Caco-2 (cell line): Measurements from ENCODE around the gene LRRC42. TPM values are rescaled to one million over a fixed set of nuclear protein-coding genes. Genes with fewer than 3 reads are reported as not detected.

Source experiments
- BruUV-seq: library from RNA; stranded (reverse); fragments of 400-500 nt; replicated peaks from 2 replicates; lab custom pipeline; 2021; lab: Mats Ljungman, UMichigan
- CTCF ChIA-PET: fragments of 300-600 bp; sonication (Branson Sonifier 250); formaldehyde crosslinking; loops from one replicate; lab custom pipeline; 2022; ENCODE audit warnings: antibody characterized with exemption; lab: Charles Lee
- POLR2A ChIA-PET: fragments of 300-600 bp; sonication (Branson Sonifier 250); formaldehyde crosslinking; loops from one replicate; lab custom pipeline; 2022; ENCODE audit warnings: antibody characterized with exemption; lab: Charles Lee
- DNase-seq, 2 experiments: peaks; one replicate each; pipeline versions ENCODE4 v3.0.0 to v3.0.0-alpha.2; 2020 to 2022
- H3K27me3 ChIP-seq: replicated peaks from 2 replicates; pipeline ENCODE4 v1.6.0; 2011; ENCODE audit warnings: low read length; ENCODE audit not compliant: control insufficient read depth, insufficient read depth
- H3K36me3 ChIP-seq: 2 replicates; pipeline ENCODE4 v1.5.1; 2011; ENCODE audit warnings: low read length; ENCODE audit not compliant: control insufficient read depth, insufficient read depth
- H3K4me1 ChIP-seq: fragments of 250-450 bp; sonication (Bioruptor Pico); 2 replicates; pipeline ENCODE4 v1.5.1; 2020; ENCODE audit warnings: mild to moderate bottlenecking
- H3K4me3 ChIP-seq: 2 replicates; pipeline ENCODE4 v1.5.1; 2011; ENCODE audit warnings: low read depth, mild to moderate bottlenecking, control low read depth, low read length
- H3K9me3 ChIP-seq: fragments of 250-450 bp; sonication (Bioruptor Pico); 2 replicates; pipeline ENCODE4 v1.5.1; 2020; ENCODE audit warnings: mild to moderate bottlenecking, moderate library complexity
- H3K27ac Mint-ChIP-seq: one replicate; pipeline ENCODE4 v1.8.0; 2022; ENCODE audit warnings: mixed read lengths; ENCODE audit not compliant: unreplicated experiment
- H3K27me3 Mint-ChIP-seq: one replicate; pipeline ENCODE4 v1.8.0; 2022; ENCODE audit warnings: mixed read lengths; ENCODE audit not compliant: insufficient read depth, unreplicated experiment
- H3K36me3 Mint-ChIP-seq: one replicate; pipeline ENCODE4 v1.8.0; 2022; ENCODE audit warnings: mild to moderate bottlenecking, mixed read lengths; ENCODE audit not compliant: insufficient read depth, unreplicated experiment
- H3K4me1 Mint-ChIP-seq: one replicate; pipeline ENCODE4 v1.8.0; 2022; ENCODE audit warnings: low read depth, mixed read lengths; ENCODE audit not compliant: unreplicated experiment
- H3K4me3 Mint-ChIP-seq: one replicate; pipeline ENCODE4 v1.8.0; 2022; ENCODE audit warnings: mild to moderate bottlenecking, moderate library complexity, mixed read lengths; ENCODE audit not compliant: unreplicated experiment
- H3K9me3 Mint-ChIP-seq: one replicate; pipeline ENCODE4 v1.8.0; 2022; ENCODE audit warnings: mixed read lengths; ENCODE audit not compliant: unreplicated experiment
- intact Hi-C: fragments of 100-400 bp; cut with micrococcal nuclease; formaldehyde crosslinking; loops from one replicate; pipeline ENCODE4 v1.10.0; 2022; ENCODE audit not compliant: unreplicated experiment
- total RNA-seq: library from RNA; stranded (reverse); gene quantifications from 2 replicates; pipeline ENCODE4 v1.2.3, GENCODE V29; 2022
- TF ChIP-seq, protein P1 (sequence below), 2 experiments: fragments of 200-600 bp in 1 of 2; IDR thresholded peaks; 1 replicate in 1 of 2; 2 replicates in 1 of 2; pipeline versions ENCODE4 v1.5.1 to v1.8.0; 2011 to 2022; ENCODE audit warnings: antibody characterized with exemption in 1 of 2, control low read depth in 1 of 2, inconsistent platforms in 1 of 2, low read depth in 1 of 2, low read length in 1 of 2, mild to moderate bottlenecking in 1 of 2, moderate library complexity in 1 of 2; ENCODE audit not compliant: insufficient read depth in 1 of 2, severe bottlenecking in 1 of 2, unreplicated experiment in 1 of 2

LRRC42 gene
- total RNA-seq, 1 experiment from 2014 or later = 38.9 TPM

DNA sequence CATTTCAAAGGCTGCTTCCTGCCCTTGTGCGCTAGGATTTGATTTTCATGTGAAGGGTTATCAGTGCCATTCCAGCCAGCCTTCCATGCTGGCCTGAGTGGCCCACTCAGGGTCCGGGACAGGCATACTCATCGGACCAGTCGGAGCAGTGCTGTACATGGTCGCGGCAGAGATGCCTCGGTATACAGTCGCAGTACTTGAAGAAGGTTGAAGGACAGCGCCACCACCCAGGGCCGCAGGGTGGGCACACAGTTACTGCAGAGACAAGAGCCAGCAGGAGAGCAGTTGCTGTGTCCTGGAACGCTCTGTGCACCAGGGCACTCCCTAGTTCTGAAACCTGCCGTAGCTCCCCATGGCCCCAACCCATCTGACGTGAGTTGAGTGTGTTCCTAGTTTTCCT lies 62.7 kb downstream of the LRRC42 start:
- no peak for DNase-seq
- no peak overlapping the region for H3K27ac Mint-ChIP-seq
- no peaks in the 10 kb centered on the region for H3K27me3 Mint-ChIP-seq
- peaks cover 4% of the 10 kb centered on the region; the same call in 1 of the 2 replicates for H3K4me1 ChIP-seq
- ChIA-PET CTCF (no interaction called here), POLR2A (no interaction called here)
- H3K9me3 ChIP-seq = no peaks in the 10 kb centered on the region
- BruUV-seq = no TSS peak
- H3K36me3 Mint-ChIP-seq = no peaks in the 10 kb centered on the region
- no peaks in the 10 kb centered on the region for H3K9me3 Mint-ChIP-seq
- intact Hi-C loops = no loop called here
- H3K27me3 ChIP-seq = no peaks in the 10 kb centered on the region
- TF ChIP-seq, protein P1, sequence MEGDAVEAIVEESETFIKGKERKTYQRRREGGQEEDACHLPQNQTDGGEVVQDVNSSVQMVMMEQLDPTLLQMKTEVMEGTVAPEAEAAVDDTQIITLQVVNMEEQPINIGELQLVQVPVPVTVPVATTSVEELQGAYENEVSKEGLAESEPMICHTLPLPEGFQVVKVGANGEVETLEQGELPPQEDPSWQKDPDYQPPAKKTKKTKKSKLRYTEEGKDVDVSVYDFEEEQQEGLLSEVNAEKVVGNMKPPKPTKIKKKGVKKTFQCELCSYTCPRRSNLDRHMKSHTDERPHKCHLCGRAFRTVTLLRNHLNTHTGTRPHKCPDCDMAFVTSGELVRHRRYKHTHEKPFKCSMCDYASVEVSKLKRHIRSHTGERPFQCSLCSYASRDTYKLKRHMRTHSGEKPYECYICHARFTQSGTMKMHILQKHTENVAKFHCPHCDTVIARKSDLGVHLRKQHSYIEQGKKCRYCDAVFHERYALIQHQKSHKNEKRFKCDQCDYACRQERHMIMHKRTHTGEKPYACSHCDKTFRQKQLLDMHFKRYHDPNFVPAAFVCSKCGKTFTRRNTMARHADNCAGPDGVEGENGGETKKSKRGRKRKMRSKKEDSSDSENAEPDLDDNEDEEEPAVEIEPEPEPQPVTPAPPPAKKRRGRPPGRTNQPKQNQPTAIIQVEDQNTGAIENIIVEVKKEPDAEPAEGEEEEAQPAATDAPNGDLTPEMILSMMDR (IDR thresholded peaks at IDR 0.05; ENCODE audit: insufficient read depth in 1 of 2, low read depth in 1 of 2, low read length in 1 of 2, severe bottlenecking in 1 of 2, unreplicated experiment in 1 of 2) = no peak
- H3K4me3 ChIP-seq = no peak overlapping the region
- no peaks in the 10 kb centered on the region for H3K36me3 ChIP-seq
- no peak overlapping the region for H3K4me3 Mint-ChIP-seq
- peaks cover 8% of the 10 kb centered on the region for H3K4me1 Mint-ChIP-seq

DNA sequence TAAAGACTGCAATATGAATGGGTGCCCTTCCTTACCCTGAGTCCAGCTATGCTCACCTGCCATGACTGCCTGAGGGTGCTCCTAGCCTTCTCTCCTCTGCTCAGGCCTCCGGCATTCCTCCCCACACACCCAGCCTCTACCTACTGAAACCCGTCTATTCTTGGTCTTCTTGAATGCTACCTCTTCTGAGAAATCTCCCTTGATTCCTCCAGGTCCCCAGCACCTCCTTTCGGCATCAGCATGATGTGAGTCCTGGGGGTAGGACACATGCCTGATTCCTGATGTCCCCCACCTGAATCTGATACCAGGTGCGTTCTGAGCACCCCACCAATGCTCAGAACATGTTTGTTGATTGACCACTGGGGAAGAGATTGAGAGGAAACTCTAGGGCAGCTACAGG lies 63.3 kb downstream of the LRRC42 start:
- no peaks in the 10 kb centered on the region for H3K9me3 Mint-ChIP-seq
- peaks cover 8% of the 10 kb centered on the region for H3K4me1 Mint-ChIP-seq
- no TSS peak for BruUV-seq
- no peak for DNase-seq
- H3K27me3 Mint-ChIP-seq = no peaks in the 10 kb centered on the region
- intact Hi-C loops = no loop called here
- TF ChIP-seq, protein P1 (IDR thresholded peaks at IDR 0.05; ENCODE audit: insufficient read depth in 1 of 2, low read depth in 1 of 2, low read length in 1 of 2, severe bottlenecking in 1 of 2, unreplicated experiment in 1 of 2) = no peak
- no peaks in the 10 kb centered on the region for H3K36me3 Mint-ChIP-seq
- no peak overlapping the region for H3K27ac Mint-ChIP-seq
- Histone ChIP-seq H3K9me3 (no peaks in the 10 kb centered on the region), H3K4me1 (peaks cover 4% of the 10 kb centered on the region; the same call in 1 of the 2 replicates), H3K27me3 (no peaks in the 10 kb centered on the region), H3K4me3 (no peak overlapping the region), H3K36me3 (no peaks in the 10 kb centered on the region)
- CTCF ChIA-PET = no interaction called here
- POLR2A ChIA-PET = no interaction called here
- no peak overlapping the region for H3K4me3 Mint-ChIP-seq

DNA sequence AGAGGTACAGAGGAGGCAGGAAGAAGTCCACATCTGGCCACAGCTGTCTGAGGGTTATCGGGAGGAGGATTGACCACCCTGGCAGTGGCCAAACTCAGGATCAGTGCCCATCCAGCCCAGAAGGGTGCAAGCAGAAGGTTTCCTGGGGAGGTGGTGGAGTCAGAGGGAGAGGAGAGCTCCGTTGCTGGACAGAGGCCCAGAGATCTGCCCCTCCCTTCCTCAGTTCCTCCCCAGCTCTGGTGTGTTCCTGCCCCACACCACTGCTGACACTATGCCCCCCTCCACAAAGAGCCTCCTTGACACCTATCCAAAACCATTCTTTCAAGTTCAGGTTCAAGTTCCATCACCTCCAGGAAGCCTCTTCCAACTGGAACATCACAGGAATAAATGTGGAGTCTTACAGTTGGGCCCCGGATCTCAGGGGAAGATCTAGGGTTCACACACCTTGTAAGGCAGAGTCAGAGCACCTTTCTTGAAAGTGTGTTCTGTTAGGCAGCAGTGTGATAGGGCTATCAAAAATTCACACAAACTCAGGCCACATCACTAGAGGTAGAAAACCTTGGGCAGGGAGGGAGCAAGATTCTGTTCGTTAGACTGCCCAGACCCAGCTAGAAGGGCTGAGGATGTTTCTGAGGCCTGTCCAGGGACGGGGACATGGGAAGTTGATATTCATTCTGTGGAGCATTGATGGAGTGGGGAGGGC lies 64.4 kb downstream of the LRRC42 start:
- H3K4me1 ChIP-seq = peaks cover 4% of the 10 kb centered on the region; the same call in 1 of the 2 replicates
- DNase-seq = no peak
- intact Hi-C loops = no loop called here
- ChIA-PET POLR2A (no interaction called here), CTCF (no interaction called here)
- H3K27ac Mint-ChIP-seq = no peak overlapping the region
- TF ChIP-seq, protein P1 (IDR thresholded peaks at IDR 0.05; ENCODE audit: insufficient read depth in 1 of 2, low read depth in 1 of 2, low read length in 1 of 2, severe bottlenecking in 1 of 2, unreplicated experiment in 1 of 2) = no peak
- no peaks in the 10 kb centered on the region for H3K36me3 Mint-ChIP-seq
- H3K36me3 ChIP-seq = no peaks in the 10 kb centered on the region
- peaks cover 8% of the 10 kb centered on the region for H3K4me1 Mint-ChIP-seq
- H3K27me3 ChIP-seq = no peaks in the 10 kb centered on the region
- no peaks in the 10 kb centered on the region for H3K9me3 Mint-ChIP-seq
- no peak overlapping the region for H3K4me3 ChIP-seq
- H3K27me3 Mint-ChIP-seq = no peaks in the 10 kb centered on the region
- no peaks in the 10 kb centered on the region for H3K9me3 ChIP-seq
- H3K4me3 Mint-ChIP-seq = no peak overlapping the region
- no TSS peak for BruUV-seq
